ENCODE data around the gene CHFR.
"Not testable (repeated sequence)": the region's sequence is repeated elsewhere in the genome, so short reads cannot be mapped to it uniquely, and the experiment has no call there.

Gene CHFR

GRCh38 chr12:132825861-132826260 is 61.5 kb downstream of the CHFR start:
- H3K4me3 ChIP-seq (ENCODE audit: low read length), result no peak overlapping the region
- no peak for TF ChIP-seq ZNF274 (IDR thresholded peaks at IDR 0.05; ENCODE audit: low read depth, low read length)

- H3K4me3 ChIP-seq (ENCODE audit: low read length), result no peak overlapping the region
Measured at GRCh38 chr12:132825089-132825488, 62.3 kb downstream of the CHFR start.

GRCh38 chr12:132824053-132824452 is 63.4 kb downstream of the CHFR start:
- TF ChIP-seq ZNF274 (IDR thresholded peaks at IDR 0.05; ENCODE audit: low read depth, low read length), result no peak
- no peak overlapping the region for H3K4me3 ChIP-seq (ENCODE audit: low read length)

More at GRCh38 chr12:132825089-132825488, 62.3 kb downstream of the CHFR start:
- no peak for TF ChIP-seq ZNF274 (IDR thresholded peaks at IDR 0.05; ENCODE audit: low read depth, low read length)

GRCh38 chr12:132818562-132818961 is 68.8 kb downstream of the CHFR start:
- H3K4me3 ChIP-seq (ENCODE audit: low read length), result no peak overlapping the region
- no peak for TF ChIP-seq ZNF274 (IDR thresholded peaks at IDR 0.05; ENCODE audit: low read depth, low read length)

- no peak overlapping the region for H3K4me3 ChIP-seq (ENCODE audit: low read length)
- TF ChIP-seq ZNF274 (IDR thresholded peaks at IDR 0.05; ENCODE audit: low read depth, low read length), result no peak
Measured at GRCh38 chr12:132814232-132814631, 73.2 kb downstream of the CHFR start.

- TF ChIP-seq ZNF274 (IDR thresholded peaks at IDR 0.05; ENCODE audit: low read depth, low read length), result no peak
- H3K4me3 ChIP-seq (ENCODE audit: low read length), result no peak overlapping the region
Measured at GRCh38 chr12:132813443-132813842, 74.0 kb downstream of the CHFR start.

- no peak overlapping the region for H3K4me3 ChIP-seq (ENCODE audit: low read length)
- TF ChIP-seq ZNF274 (IDR thresholded peaks at IDR 0.05; ENCODE audit: low read depth, low read length), result no peak
Measured at GRCh38 chr12:132812631-132813305, 74.6 kb downstream of the CHFR start.

GRCh38 chr12:132809391-132809790 is 78.0 kb downstream of the CHFR start:
- H3K4me3 ChIP-seq (ENCODE audit: low read length), result not testable (repeated sequence)

- no peak for TF ChIP-seq ZNF274 (IDR thresholded peaks at IDR 0.05; ENCODE audit: low read depth, low read length)
- no peak overlapping the region for H3K4me3 ChIP-seq (ENCODE audit: low read length)
Measured at GRCh38 chr12:132807295-132808092, 79.9 kb downstream of the CHFR start.

GRCh38 chr12:132806857-132807256 is 80.5 kb downstream of the CHFR start:
- H3K4me3 ChIP-seq (ENCODE audit: low read length), result no peak overlapping the region
- no peak for TF ChIP-seq ZNF274 (IDR thresholded peaks at IDR 0.05; ENCODE audit: low read depth, low read length)

- no peak for TF ChIP-seq ZNF274 (IDR thresholded peaks at IDR 0.05; ENCODE audit: low read depth, low read length)
- no peak overlapping the region for H3K4me3 ChIP-seq (ENCODE audit: low read length)
Measured at GRCh38 chr12:132804426-132804861, 83.0 kb downstream of the CHFR start.

- TF ChIP-seq ZNF274 (IDR thresholded peaks at IDR 0.05; ENCODE audit: low read depth, low read length), result no peak
- no peak overlapping the region for H3K4me3 ChIP-seq (ENCODE audit: low read length)
Measured at GRCh38 chr12:132803888-132804287, 83.5 kb downstream of the CHFR start.

- H3K4me3 ChIP-seq (ENCODE audit: low read length), result no peak overlapping the region
- TF ChIP-seq ZNF274 (IDR thresholded peaks at IDR 0.05; ENCODE audit: low read depth, low read length), result no peak
Measured at GRCh38 chr12:132803125-132803524, 84.3 kb downstream of the CHFR start.

- no peak for TF ChIP-seq ZNF274 (IDR thresholded peaks at IDR 0.05; ENCODE audit: low read depth, low read length)
- H3K4me3 ChIP-seq (ENCODE audit: low read length), result no peak overlapping the region
Measured at GRCh38 chr12:132801741-132802140, 85.7 kb downstream of the CHFR start.

- TF ChIP-seq ZNF274 (IDR thresholded peaks at IDR 0.05; ENCODE audit: low read depth, low read length), result no peak
- no peak overlapping the region for H3K4me3 ChIP-seq (ENCODE audit: low read length)
Measured at GRCh38 chr12:132798836-132799235, 88.6 kb downstream of the CHFR start.

Data from GM08714 (cell line).